CD4-positive, alpha-beta T cell treated with Interleukin-4 for 4 hours (primary cell): ENCODE results near the gene RBMS1.

ENCODE experiments used
- DNase-seq: peaks from one replicate; pipeline ENCODE4 v3.0.0-alpha.2; 2020

RBMS1 gene

GRCh38 chr2:160355080-160355479 is 138.5 kb downstream of the RBMS1 start:
- no peak for DNase-seq

- no peak for DNase-seq
These were observed 138.9 kb downstream of the RBMS1 start for GRCh38 chr2:160354677-160355076.

- DNase-seq = no peak
These were observed 139.8 kb downstream of the RBMS1 start for GRCh38 chr2:160353813-160354212.

GRCh38 chr2:160353166-160353565 is 140.4 kb downstream of the RBMS1 start:
- DNase-seq = peak; percentile 33

- DNase-seq = no peak
These were observed 141.1 kb downstream of the RBMS1 start for GRCh38 chr2:160352500-160352899.

- DNase-seq = no peak
These were observed 141.7 kb downstream of the RBMS1 start for GRCh38 chr2:160351956-160352355.

- no peak for DNase-seq
These were observed 144.3 kb downstream of the RBMS1 start for GRCh38 chr2:160349306-160349705.

- no peak for DNase-seq
These were observed 146.2 kb downstream of the RBMS1 start for GRCh38 chr2:160347269-160347863.

GRCh38 chr2:160345071-160345764 is 148.4 kb downstream of the RBMS1 start:
- DNase-seq = no peak

GRCh38 chr2:160343404-160343803 is 150.2 kb downstream of the RBMS1 start:
- no peak for DNase-seq

GRCh38 chr2:160339726-160340125 is 153.9 kb downstream of the RBMS1 start:
- DNase-seq = no peak

GRCh38 chr2:160338901-160339685 is 154.5 kb downstream of the RBMS1 start:
- DNase-seq = no peak

GRCh38 chr2:160337728-160338127 is 155.9 kb downstream of the RBMS1 start:
- DNase-seq = no peak

- DNase-seq = no peak
These were observed 157.0 kb downstream of the RBMS1 start for GRCh38 chr2:160336635-160337034.

- DNase-seq = peak; percentile 21
These were observed 157.5 kb downstream of the RBMS1 start for GRCh38 chr2:160336105-160336504.

GRCh38 chr2:160335441-160335840 is 158.2 kb downstream of the RBMS1 start:
- DNase-seq = no peak

GRCh38 chr2:160334028-160334741 is 159.4 kb downstream of the RBMS1 start:
- DNase-seq = peak; percentile 43

GRCh38 chr2:160333324-160334027 is 160.1 kb downstream of the RBMS1 start:
- DNase-seq = no peak

GRCh38 chr2:160332318-160332717 is 161.3 kb downstream of the RBMS1 start:
- peak; percentile 20 for DNase-seq

GRCh38 chr2:160331258-160332025 is 162.2 kb downstream of the RBMS1 start:
- DNase-seq = no peak

- no peak for DNase-seq
These were observed 164.6 kb downstream of the RBMS1 start for GRCh38 chr2:160328811-160329527.
